Chondrocyte (in vitro differentiated cells): ENCODE measurements around the gene RPS29. TPM values are rescaled to one million over a fixed set of nuclear protein-coding genes. Genes with fewer than 3 reads are reported as not detected.

Source experiments
- DNase-seq: peaks from one replicate; pipeline ENCODE4 v3.0.0; 2021; ENCODE audit warnings: mixed read lengths, low spot score
- H3K27ac Mint-ChIP-seq: one replicate; pipeline ENCODE4 v1.8.0; 2021; ENCODE audit warnings: mild to moderate bottlenecking, moderate library complexity, mixed read lengths; ENCODE audit not compliant: unreplicated experiment
- H3K27me3 Mint-ChIP-seq: 2 replicates; pipeline ENCODE4 v1.8.0; 2021; ENCODE audit warnings: low read depth, mixed read lengths
- H3K36me3 Mint-ChIP-seq: 2 replicates; pipeline ENCODE4 v1.8.0; 2021; ENCODE audit warnings: low read depth, mixed read lengths
- H3K4me1 Mint-ChIP-seq: 2 replicates; pipeline ENCODE4 v1.8.0; 2021; ENCODE audit warnings: low read depth, mild to moderate bottlenecking, mixed read lengths
- H3K4me3 Mint-ChIP-seq: one replicate; pipeline ENCODE4 v1.8.0; 2021; ENCODE audit warnings: mild to moderate bottlenecking, moderate library complexity, mixed read lengths; ENCODE audit not compliant: unreplicated experiment
- H3K9me3 Mint-ChIP-seq: 2 replicates; pipeline ENCODE4 v1.8.0; 2021; ENCODE audit warnings: low read depth, mixed read lengths
- CTCF ChIP-seq: fragments of 200-600 bp; sonication (generic); IDR thresholded peaks from 2 replicates; pipeline ENCODE4 v1.5.0; 2021; ENCODE audit warnings: antibody characterized with exemption, mild to moderate bottlenecking, moderate library complexity
- total RNA-seq: library from RNA; stranded (reverse); gene quantifications from 3 replicates; pipeline ENCODE4 v1.2.1, GENCODE V29; 2021

The RPS29 gene
- total RNA-seq, 1 donor from 2014 or later: 729 TPM

- DNase-seq: no peak
Observed at GRCh38 chr14:49583629-49584028, 2.6 kb downstream of the RPS29 start.

GRCh38 chr14:49582113-49582977 is 3.8 kb downstream of the RPS29 start:
- H3K4me1 Mint-ChIP-seq: peaks cover 50% of the 10 kb centered on the region
- H3K9me3 Mint-ChIP-seq: no peaks in the 10 kb centered on the region
- no peak for DNase-seq
- no peak for TF ChIP-seq CTCF
- H3K4me3 Mint-ChIP-seq: no peak overlapping the region
- no peaks in the 10 kb centered on the region for H3K27me3 Mint-ChIP-seq
- peak overlapping the region; percentile 85 for H3K27ac Mint-ChIP-seq
- H3K36me3 Mint-ChIP-seq: peaks cover 19% of the 10 kb centered on the region

More at GRCh38 chr14:49583629-49584028, 2.6 kb downstream of the RPS29 start:
- no peaks in the 10 kb centered on the region for H3K9me3 Mint-ChIP-seq
- no peaks in the 10 kb centered on the region for H3K27me3 Mint-ChIP-seq
- H3K27ac Mint-ChIP-seq: no peak overlapping the region
- peak overlapping the region; percentile 54 for H3K4me3 Mint-ChIP-seq
- H3K36me3 Mint-ChIP-seq: peaks cover 13% of the 10 kb centered on the region
- TF ChIP-seq CTCF: no peak
- H3K4me1 Mint-ChIP-seq: peaks cover 50% of the 10 kb centered on the region

GRCh38 chr14:49581209-49582112 is 4.7 kb downstream of the RPS29 start:
- peaks cover 22% of the 10 kb centered on the region for H3K36me3 Mint-ChIP-seq
- H3K4me3 Mint-ChIP-seq: no peak overlapping the region
- no peak for TF ChIP-seq CTCF
- H3K27me3 Mint-ChIP-seq: no peaks in the 10 kb centered on the region
- peaks cover 45% of the 10 kb centered on the region for H3K4me1 Mint-ChIP-seq
- no peak for DNase-seq
- H3K9me3 Mint-ChIP-seq: no peaks in the 10 kb centered on the region
- no peak overlapping the region for H3K27ac Mint-ChIP-seq

- Mint-ChIP-seq H3K27me3 (no peaks in the 10 kb centered on the region), H3K9me3 (no peaks in the 10 kb centered on the region), H3K36me3 (peaks cover 22% of the 10 kb centered on the region), H3K4me1 (peaks cover 37% of the 10 kb centered on the region), H3K27ac (no peak overlapping the region), H3K4me3 (no peak overlapping the region)
- DNase-seq: no peak
- TF ChIP-seq CTCF: no peak
Observed at GRCh38 chr14:49579841-49580240, 6.3 kb downstream of the RPS29 start.

- H3K27me3 Mint-ChIP-seq: no peaks in the 10 kb centered on the region
- H3K4me1 Mint-ChIP-seq: peaks cover 20% of the 10 kb centered on the region
- H3K27ac Mint-ChIP-seq: no peak overlapping the region
- DNase-seq: no peak
- H3K36me3 Mint-ChIP-seq: peaks cover 18% of the 10 kb centered on the region
- TF ChIP-seq CTCF: no peak
- H3K4me3 Mint-ChIP-seq: no peak overlapping the region
- no peaks in the 10 kb centered on the region for H3K9me3 Mint-ChIP-seq
Observed at GRCh38 chr14:49578141-49578540, 8.0 kb downstream of the RPS29 start.
